ENCODE data around the gene PCDHGA4. TPM values are rescaled to one million over a fixed set of nuclear protein-coding genes. Genes with fewer than 3 reads are reported as not detected.

The PCDHGA4 gene
- total RNA-seq, 1 experiment from 2014 or later = 2.0 TPM

GRCh38 chr5:141397756-141398551 lies 43.1 kb downstream of the PCDHGA4 start, which contains the start of gene PCDHGB5:
Gene PCDHGB5 (plus strand): TSS chr5:141397947. CDS start chr5:141398128, 181 bp downstream.

GRCh38 chr5:141402553-141403243 lies 47.9 kb downstream of the PCDHGA4 start, which contains the start of gene PCDHGA9:
Gene PCDHGA9 (plus strand): TSS chr5:141402778. CDS start chr5:141402953, 175 bp downstream.

Other genes with a start within 250 kb of the PCDHGA4 start
- 0.66 and 1.7 TPM in 2 replicates for gene PCDHB4, start 233.2 kb upstream of the PCDHGA4 start, total RNA-seq (2014; rRNA removed; shearing (Covaris generic))
- gene PCDHB5, start 219.8 kb upstream of the PCDHGA4 start, total RNA-seq (2014; rRNA removed; shearing (Covaris generic)) = 12.2 and 12.4 TPM in 2 replicates
- 7.8 and 10.6 TPM in 2 replicates for gene PCDHB6, start 205.0 kb upstream of the PCDHGA4 start, total RNA-seq (2014; rRNA removed; shearing (Covaris generic))
- 5.7 and 6.7 TPM in 2 replicates for gene PCDHB7, start 182.4 kb upstream of the PCDHGA4 start, total RNA-seq (2014; rRNA removed; shearing (Covaris generic))
- gene PCDHB8, start 177.2 kb upstream of the PCDHGA4 start, total RNA-seq (2014; rRNA removed; shearing (Covaris generic)) = 6.5 and 6.6 TPM in 2 replicates
- 7.7 and 7.9 TPM in 2 replicates for gene PCDHB16, start 172.6 kb upstream of the PCDHGA4 start, total RNA-seq (2014; rRNA removed; shearing (Covaris generic))
- 3.1 and 4.1 TPM in 2 replicates for gene PCDHB9, start 167.9 kb upstream of the PCDHGA4 start, total RNA-seq (2014; rRNA removed; shearing (Covaris generic))
- gene PCDHB10, start 162.7 kb upstream of the PCDHGA4 start, total RNA-seq (2014; rRNA removed; shearing (Covaris generic)) = 2.3 and 3.0 TPM in 2 replicates
- gene PCDHB11, start 155.4 kb upstream of the PCDHGA4 start, total RNA-seq (2014; rRNA removed; shearing (Covaris generic)) = 2.7 and 3.9 TPM in 2 replicates
- gene PCDHB12, start 146.3 kb upstream of the PCDHGA4 start, total RNA-seq (2014; rRNA removed; shearing (Covaris generic)) = 2.3 and 2.7 TPM in 2 replicates
- gene PCDHB13, start 141.1 kb upstream of the PCDHGA4 start, total RNA-seq (2014; rRNA removed; shearing (Covaris generic)) = 2.4 and 2.9 TPM in 2 replicates
- 1.8 and 2.9 TPM in 2 replicates for gene PCDHB14, start 131.7 kb upstream of the PCDHGA4 start, total RNA-seq (2014; rRNA removed; shearing (Covaris generic))
- gene PCDHB15, start 109.6 kb upstream of the PCDHGA4 start, total RNA-seq (2014; rRNA removed; shearing (Covaris generic)) = 2.1 and 2.7 TPM in 2 replicates
- 0.19 TPM in 1 of 2 replicates, not detected in the other for gene SLC25A2, start 51.0 kb upstream of the PCDHGA4 start, total RNA-seq (2014; rRNA removed; shearing (Covaris generic))
- gene TAF7, start 34.2 kb upstream of the PCDHGA4 start, total RNA-seq (2014; rRNA removed; shearing (Covaris generic)) = 92.6 and 94.6 TPM in 2 replicates
- gene PCDHGA1, start 24.5 kb upstream of the PCDHGA4 start, total RNA-seq (2014; rRNA removed; shearing (Covaris generic)) = 2.5 TPM in 2 replicates
- 0.66 and 1.0 TPM in 2 replicates for gene PCDHGA2, start 16.3 kb upstream of the PCDHGA4 start, total RNA-seq (2014; rRNA removed; shearing (Covaris generic))
- gene PCDHGA3, start 11.2 kb upstream of the PCDHGA4 start, total RNA-seq (2014; rRNA removed; shearing (Covaris generic)) = 0.32 and 0.79 TPM in 2 replicates
- 4.5 and 5.0 TPM in 2 replicates for gene PCDHGB1, start 4.9 kb upstream of the PCDHGA4 start, total RNA-seq (2014; rRNA removed; shearing (Covaris generic))
- gene PCDHGB2, start 5.0 kb downstream of the PCDHGA4 start, total RNA-seq (2014; rRNA removed; shearing (Covaris generic)) = 1.9 and 2.3 TPM in 2 replicates
- gene PCDHGA5, start 9.1 kb downstream of the PCDHGA4 start, total RNA-seq (2014; rRNA removed; shearing (Covaris generic)) = 1.3 and 1.4 TPM in 2 replicates
- gene PCDHGB3, start 15.2 kb downstream of the PCDHGA4 start, total RNA-seq (2014; rRNA removed; shearing (Covaris generic)) = 0.83 and 1.5 TPM in 2 replicates
- gene PCDHGA6, start 18.9 kb downstream of the PCDHGA4 start, total RNA-seq (2014; rRNA removed; shearing (Covaris generic)) = 1.2 and 1.5 TPM in 2 replicates
- gene PCDHGA7, start 27.7 kb downstream of the PCDHGA4 start, total RNA-seq (2014; rRNA removed; shearing (Covaris generic)) = 6.1 and 8.1 TPM in 2 replicates
- gene PCDHGB4, start 32.7 kb downstream of the PCDHGA4 start, total RNA-seq (2014; rRNA removed; shearing (Covaris generic)) = 2.0 TPM in 2 replicates
- 1.1 and 1.6 TPM in 2 replicates for gene PCDHGA8, start 37.6 kb downstream of the PCDHGA4 start, total RNA-seq (2014; rRNA removed; shearing (Covaris generic))
- gene PCDHGB5, start 42.9 kb downstream of the PCDHGA4 start, total RNA-seq (2014; rRNA removed; shearing (Covaris generic)) = 1.9 and 2.4 TPM in 2 replicates
- gene PCDHGA9, start 47.8 kb downstream of the PCDHGA4 start, total RNA-seq (2014; rRNA removed; shearing (Covaris generic)) = 1.1 and 2.7 TPM in 2 replicates
- 0.80 and 1.2 TPM in 2 replicates for gene PCDHGB6, start 53.0 kb downstream of the PCDHGA4 start, total RNA-seq (2014; rRNA removed; shearing (Covaris generic))
- 4.3 and 6.0 TPM in 2 replicates for gene PCDHGA10, start 58.0 kb downstream of the PCDHGA4 start, total RNA-seq (2014; rRNA removed; shearing (Covaris generic))
- 0.72 and 0.90 TPM in 2 replicates for gene PCDHGB7, start 62.7 kb downstream of the PCDHGA4 start, total RNA-seq (2014; rRNA removed; shearing (Covaris generic))
- gene PCDHGA11, start 66.0 kb downstream of the PCDHGA4 start, total RNA-seq (2014; rRNA removed; shearing (Covaris generic)) = 0.30 and 0.96 TPM in 2 replicates
- gene PCDHGA12, start 75.5 kb downstream of the PCDHGA4 start, total RNA-seq (2014; rRNA removed; shearing (Covaris generic)) = 0.80 and 1.2 TPM in 2 replicates
- 62.5 and 65.1 TPM in 2 replicates for gene PCDHGC3, start 120.9 kb downstream of the PCDHGA4 start, total RNA-seq (2014; rRNA removed; shearing (Covaris generic))
- gene PCDHGC4, start 130.0 kb downstream of the PCDHGA4 start, total RNA-seq (2014; rRNA removed; shearing (Covaris generic)) = 1.3 and 1.8 TPM in 2 replicates
- 1.1 and 1.3 TPM in 2 replicates for gene PCDHGC5, start 134.1 kb downstream of the PCDHGA4 start, total RNA-seq (2014; rRNA removed; shearing (Covaris generic))

All from A375 (cell line).